GM12892 (cell line): ENCODE measurements around the gene WDFY3.

Source experiments
- POLR2A ChIP-seq: IDR thresholded peaks from 2 replicates; pipeline ENCODE4 v1.6.1; 2011; ENCODE audit warnings: low read depth, low read length, control low read depth
- POLR2AphosphoS5 ChIP-seq: IDR thresholded peaks from 2 replicates; pipeline ENCODE4 v1.6.1; 2011; ENCODE audit warnings: low read depth, low read length, control low read depth
- TAF1 ChIP-seq: IDR thresholded peaks from 2 replicates; pipeline ENCODE4 v1.6.1; 2011; ENCODE audit warnings: low read depth, mild to moderate bottlenecking, control low read depth, low read length, borderline replicate concordance

DNA sequence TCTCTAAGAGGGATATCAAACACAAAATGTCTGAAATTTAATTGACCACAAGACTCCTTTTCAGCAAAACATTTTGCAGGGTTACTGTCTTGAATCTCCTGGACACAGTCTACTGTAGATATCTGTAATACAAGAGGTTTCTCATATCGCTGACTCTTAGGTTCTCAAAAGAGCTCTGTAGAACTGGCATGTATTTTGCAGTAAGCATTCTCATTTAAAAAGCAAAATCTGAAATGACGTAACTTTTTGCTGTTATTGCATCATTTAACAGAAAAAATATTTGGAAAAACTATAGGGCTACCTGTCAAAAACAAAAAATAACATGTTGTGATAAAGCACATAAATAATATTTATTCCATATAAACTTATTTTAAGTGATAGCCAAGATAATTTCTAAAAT, 269.3 kb downstream of the WDFY3 start:
- no peak for TF ChIP-seq POLR2A
- no peak for TF ChIP-seq POLR2AphosphoS5
- no peak for TF ChIP-seq TAF1
